Measurements from ENCODE around the gene SLX4IP. TPM values are rescaled to one million over a fixed set of nuclear protein-coding genes. Genes with fewer than 3 reads are reported as not detected.
"Not testable (repeated sequence)": the region's sequence is repeated elsewhere in the genome, so short reads cannot be mapped to it uniquely, and the experiment has no call there.

SLX4IP gene
- total RNA-seq, 1 donor from 2014 or later = 2.8 TPM

DNA sequence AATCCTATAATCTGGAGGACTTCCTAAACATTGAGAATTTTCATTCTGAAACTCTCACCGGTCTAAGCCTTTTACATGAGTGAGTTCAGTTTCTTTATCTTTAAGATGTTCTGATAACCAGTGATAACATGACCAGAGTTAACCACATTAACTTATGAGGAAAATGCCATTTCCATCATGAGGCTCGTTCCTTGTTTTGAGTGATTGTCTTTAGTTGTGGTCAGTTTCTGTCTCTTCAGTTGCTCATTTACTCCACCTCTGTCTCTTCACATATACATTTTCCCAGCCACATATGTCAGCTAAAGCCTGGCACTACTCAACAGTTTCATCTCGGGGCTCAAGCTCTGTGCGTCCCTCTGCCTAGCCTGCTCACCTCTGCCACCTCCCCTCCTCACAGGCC lies 168.3 kb downstream of the SLX4IP start:
- no peak for DNase-seq (ENCODE audit: low read depth, low spot score)

DNA sequence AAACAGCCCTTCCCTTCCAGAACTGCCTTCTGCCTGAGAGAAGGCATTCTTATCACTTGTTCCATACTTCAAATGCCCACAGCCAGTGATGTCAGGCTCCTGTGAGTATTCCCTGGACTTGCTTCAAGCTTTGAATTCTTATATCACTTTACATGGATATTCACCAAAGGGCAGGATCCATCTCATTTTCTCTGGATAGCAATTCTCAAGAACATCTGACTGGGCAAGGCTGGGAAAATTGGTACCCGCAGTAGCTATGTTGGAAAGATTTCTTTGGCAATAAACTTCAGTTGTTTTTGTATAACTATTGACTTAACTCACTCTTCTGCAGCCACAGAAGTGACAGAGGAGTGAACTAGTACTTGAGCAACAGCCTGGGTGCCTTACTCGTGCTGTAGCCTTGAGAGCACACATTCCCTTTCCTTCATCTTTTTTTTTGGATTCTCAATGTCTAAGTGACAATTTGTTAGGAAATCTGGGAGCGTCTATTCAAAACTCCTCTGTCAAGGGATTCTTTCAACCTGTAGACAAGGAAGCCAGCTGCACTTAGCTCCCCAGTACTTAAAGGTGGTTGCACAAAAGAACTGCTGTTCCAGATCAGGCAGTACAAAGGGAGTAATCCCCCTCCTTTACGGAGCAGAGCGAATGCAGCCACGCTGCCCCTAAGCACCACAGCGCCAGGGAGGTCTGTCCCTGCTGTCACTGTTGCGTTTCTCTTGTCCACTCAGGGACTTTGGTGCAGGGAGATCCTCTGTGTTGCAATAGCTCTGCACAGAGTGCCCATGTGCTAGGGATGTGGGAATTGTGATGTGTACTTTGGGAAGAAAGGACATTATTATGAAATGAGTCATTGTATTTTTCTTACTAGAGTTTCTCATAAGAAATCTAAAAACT lies 169.1 kb downstream of the SLX4IP start:
- DNase-seq (ENCODE audit: low read depth, low spot score) = peak; percentile 51

DNA sequence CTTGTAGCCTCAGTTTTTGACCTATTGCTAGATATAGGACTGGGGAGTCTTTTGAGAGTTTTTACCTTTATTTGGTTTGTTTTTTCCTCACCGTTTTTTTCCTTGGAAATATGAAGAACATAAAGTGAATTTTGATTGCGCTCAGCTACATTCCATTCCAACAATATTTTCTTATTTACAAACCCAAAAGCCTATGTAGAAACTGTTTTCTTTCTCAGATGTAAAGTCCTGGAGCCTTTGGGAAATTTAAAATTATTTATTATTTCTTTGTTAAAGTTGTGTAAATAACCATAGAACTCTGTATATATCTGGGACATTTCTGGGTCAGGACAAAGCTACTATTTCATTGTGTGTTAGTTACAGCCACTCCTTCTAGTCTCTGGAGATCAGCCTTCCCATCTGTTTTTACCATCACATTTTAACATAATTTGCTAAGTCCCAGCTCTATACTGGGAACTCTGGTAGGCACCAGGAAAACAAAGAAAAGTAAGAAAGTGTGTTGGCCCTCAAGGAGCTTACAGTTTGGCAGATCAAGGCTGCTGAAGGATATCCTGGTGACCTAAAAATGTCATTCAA lies 169.8 kb downstream of the SLX4IP start:
- DNase-seq (ENCODE audit: low read depth, low spot score) = no peak

DNA sequence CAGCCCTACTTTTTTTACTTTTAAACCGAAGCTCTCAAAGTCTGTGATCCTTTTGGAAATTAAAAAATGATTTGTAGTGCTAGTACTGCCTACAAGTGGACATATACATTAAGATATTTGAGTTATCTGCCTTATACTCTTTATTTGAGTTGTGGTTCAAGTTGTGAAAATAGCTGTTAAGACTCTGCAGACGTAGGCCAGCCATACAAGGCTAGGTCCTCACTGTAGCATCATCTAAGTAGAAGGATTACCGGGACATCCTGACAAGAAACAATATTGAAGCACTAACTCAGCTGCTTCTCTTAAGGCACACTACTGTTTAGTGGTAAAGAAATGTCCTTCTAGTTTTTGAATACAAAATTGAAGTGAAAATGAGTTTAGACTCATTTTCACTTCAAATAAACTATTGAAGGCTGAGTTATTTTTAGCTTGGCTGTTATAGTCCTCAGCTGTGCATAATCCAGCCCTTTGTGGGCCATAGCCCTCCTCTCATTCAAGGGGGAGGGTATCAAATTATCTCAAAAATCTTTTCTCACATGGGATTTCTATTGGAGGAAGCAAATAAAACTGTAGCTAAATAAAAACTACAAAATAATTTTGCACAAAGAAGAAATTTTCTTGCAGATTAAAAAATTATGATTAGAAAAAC lies 170.6 kb downstream of the SLX4IP start:
- DNase-seq (ENCODE audit: low read depth, low spot score) = no peak

DNA sequence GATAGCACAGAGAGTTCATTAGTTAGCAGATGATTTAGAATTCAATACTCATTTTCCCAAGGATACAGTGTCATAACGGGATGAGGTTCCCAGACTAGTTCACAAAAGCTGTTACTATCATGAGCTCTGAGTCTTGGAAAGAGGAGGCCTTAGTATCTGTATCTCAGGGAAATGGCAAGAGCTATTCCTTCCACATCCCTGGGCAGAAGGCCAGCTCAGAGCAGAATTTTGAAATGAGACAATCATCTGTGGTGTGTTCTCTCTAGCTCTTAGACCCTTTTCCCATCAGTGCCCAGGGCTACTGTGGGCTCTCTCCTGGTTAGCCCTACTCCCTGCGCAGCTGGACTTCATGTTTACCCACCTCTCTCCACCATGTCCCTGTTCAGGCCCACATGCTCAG lies 174.2 kb downstream of the SLX4IP start:
- no peak for DNase-seq (ENCODE audit: low read depth, low spot score)

DNA sequence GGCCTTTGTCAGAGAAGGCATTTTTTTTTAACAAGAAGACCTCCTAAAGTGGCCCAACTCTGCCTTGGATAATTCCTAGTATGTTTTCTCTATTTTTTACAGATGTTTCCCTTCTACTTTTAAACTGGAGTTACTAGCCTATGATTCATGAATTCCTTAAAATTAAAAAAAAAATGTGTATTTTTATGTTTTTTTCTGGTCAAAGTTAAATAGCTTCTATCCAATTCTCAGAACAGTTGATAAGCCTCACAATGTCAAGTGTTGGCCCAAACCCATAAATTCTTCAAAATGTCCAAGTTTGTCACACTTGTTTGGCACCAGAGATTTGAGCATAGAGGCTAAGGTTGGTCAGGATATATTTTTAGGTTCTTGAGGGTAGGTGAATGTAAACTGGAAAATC lies 174.7 kb downstream of the SLX4IP start:
- DNase-seq (ENCODE audit: low read depth, low spot score) = no peak

DNA sequence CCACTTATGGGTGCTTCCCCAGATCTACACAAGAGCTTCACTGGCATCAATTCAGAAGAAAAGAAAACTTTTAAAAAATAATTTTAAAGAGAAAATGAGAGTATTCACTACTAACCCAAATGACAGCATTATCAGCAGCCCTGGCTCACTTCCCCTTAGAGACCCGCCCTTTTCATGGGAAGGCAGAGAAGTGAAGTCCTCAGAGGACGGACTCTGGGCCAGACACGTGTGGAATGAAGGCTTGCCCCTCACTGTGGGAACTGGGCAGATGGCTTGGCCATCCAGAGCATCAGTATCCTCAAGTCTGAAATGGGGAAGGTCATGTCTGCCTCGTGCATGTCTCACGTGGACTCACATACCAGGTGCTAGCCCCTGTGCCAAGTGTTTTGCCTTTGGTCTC lies 175.1 kb downstream of the SLX4IP start:
- DNase-seq (ENCODE audit: low read depth, low spot score) = no peak

DNA sequence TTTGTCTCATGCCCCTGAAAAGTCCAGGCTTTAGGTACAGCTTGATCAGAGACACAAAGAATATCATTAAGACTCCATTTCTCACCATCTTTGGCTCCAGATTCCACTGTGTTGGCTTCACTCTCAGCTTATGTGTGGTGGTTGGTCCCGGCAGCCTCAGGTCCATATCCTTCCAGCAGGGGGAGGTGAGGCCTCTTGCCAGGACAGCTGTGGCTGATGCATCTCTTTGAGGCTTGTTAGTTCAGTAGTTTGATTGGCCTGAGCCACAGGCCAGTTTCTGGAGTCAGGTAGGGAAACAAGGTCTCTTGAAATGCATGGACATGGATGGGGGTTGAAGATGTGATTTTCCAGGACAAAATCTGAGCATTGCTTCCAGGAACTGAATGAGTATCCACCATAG lies 176.3 kb downstream of the SLX4IP start:
- DNase-seq (ENCODE audit: low read depth, low spot score) = no peak

DNA sequence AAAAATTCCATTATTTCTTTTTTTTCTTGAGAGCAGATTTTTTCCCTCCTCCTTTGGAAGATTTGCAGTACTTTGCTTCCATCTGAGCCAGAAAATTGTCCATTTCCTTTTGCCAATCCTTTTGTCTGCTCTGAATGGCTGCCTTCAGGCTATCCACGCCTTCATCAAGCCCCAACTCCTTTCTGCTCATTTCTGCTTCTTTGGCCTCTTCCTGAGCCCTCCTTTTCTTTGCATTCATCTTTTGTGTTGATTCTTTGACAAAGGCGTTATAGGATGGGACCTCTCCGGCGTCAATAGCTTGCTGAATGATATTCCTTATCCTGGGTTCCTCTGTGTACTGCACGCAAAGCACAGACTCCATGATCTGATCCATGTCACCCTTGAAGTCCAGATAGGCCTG lies 178.3 kb downstream of the SLX4IP start:
- DNase-seq (ENCODE audit: low read depth, low spot score) = not testable (repeated sequence)

DNA sequence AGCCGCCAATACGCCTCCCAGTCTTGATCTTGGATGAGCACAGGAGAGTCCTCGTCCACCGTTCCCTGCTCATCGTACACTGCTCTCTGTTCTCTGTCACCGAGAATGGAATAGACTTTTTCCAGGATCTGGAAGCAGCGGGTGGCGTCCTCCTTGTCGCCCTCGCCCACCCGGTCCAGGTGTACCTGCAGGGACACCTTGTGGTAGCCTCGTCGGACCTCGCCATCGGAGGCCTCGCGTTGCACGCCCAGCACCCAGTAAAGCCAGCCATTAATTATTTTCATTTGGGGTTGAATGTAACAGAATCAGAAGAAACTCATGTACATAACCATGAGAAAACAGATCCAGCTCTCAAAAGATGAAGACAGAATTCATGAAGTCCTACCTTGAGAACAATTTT lies 178.8 kb downstream of the SLX4IP start:
- DNase-seq (ENCODE audit: low read depth, low spot score) = no peak

DNA sequence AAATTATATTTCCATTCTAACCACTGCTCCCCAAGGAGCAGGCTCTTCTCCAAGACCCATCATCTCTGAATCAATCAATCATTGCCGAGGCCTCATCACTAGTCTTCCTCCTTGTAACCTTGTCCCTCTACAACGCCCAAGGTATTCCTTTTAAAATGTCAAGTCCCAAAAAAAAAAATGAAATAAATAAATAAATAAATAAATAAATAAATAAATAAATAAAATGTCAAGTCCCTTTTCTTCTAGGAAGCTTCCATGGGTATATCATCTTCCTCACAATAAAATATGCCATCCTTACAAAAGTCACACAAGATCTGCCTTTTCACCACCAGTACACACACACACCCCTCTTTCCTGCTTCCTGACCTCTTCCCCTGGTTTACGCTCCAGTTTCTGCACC lies 181.1 kb downstream of the SLX4IP start:
- DNase-seq (ENCODE audit: low read depth, low spot score) = no peak

DNA sequence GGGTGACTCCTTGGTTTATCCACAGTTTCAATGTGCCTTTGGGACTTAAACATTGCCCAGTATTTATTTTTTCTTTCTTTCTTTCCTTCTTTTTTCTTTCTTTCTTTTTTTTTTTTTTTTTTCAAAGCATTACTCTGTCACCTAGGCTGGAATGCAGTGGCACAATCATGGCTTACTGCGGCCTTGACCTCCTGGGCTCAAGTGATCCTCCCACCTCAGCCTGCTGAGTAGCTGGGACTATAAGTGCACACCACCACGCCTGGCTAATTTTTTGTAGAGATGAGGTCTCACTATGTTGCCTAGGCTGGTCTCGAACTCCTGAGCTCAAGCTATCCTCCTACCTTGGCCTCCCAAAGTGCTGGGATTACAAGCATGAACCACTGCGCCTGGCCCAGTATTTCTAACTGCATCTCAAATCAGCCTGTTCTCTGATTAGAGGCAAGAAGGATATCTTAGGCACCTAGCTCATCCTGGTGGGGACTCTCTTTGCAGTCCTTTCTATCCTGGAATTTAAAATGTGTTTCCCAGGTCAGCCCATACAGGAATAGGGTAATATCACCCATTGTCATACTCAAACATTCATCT lies 182.5 kb downstream of the SLX4IP start:
- DNase-seq (ENCODE audit: low read depth, low spot score) = not testable (repeated sequence)

DNA sequence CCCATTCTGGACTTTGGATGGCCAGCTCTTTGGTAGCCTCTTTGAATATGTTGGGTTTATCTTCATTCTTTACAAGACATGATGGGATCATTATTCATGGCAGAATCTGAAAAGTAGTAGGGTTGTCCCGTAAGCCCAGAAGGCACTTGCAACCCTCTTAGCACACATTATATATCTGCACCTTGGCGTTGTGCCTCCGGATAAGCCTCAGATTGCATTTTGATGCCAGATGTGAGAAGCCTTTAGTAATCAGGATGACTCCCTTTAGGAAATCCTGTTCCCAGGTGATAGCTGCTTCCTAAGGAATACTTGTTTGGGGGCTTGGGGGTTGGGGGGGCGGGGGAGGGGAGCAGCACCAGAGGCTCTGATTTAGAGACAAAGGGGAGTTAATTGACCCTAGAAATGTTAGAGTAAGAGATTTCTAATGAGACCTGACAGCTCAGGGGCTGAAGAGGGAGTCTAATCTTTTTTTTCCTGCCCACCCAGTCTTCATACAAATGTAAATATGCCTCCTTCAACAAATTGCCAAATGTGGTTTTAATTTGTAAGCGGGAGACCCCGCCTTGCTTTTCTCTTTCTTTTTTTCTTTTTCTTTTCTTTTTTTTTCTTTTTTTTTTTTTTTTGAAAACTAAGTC lies 183.6 kb downstream of the SLX4IP start:
- no peak for DNase-seq (ENCODE audit: low read depth, low spot score)

DNA sequence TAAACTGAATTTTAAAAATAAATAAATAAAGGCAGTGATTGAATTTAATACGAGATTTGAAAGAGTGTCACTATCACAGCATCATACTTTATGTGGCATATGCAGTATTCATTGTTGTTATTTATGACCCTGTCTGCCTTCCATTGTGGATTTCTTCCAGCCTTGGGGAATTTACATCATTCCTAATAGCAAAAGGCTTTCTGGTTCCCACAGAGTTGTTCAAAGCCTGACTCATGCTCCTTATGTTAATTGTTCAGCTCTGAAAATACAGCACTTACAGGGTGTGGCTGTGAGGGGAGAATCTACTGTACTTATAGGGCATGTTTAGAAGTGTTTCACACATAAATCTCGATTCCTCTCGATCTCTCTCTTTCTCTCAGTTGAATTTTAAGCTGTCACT lies 184.3 kb downstream of the SLX4IP start:
- no peak for DNase-seq (ENCODE audit: low read depth, low spot score)

DNA sequence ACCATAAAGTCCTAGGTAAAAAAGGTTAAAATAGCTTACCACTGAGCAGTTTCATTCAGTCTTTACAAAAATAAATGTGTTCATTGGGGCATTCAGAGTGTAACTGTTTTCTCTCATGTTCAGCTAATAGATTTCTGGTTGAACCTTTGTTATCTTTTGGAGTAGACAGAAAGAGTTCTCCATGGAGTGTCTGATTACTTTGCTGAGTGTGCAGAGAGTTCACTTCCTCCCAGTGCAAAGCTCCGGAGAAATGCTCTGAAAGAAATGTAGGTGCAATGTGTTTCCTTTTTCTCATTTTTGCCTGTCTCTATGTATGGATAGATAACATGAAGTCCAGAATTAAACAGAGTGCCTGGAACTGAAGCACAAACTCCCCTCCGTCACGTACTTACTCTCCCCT lies 186.0 kb downstream of the SLX4IP start:
- DNase-seq (ENCODE audit: low read depth, low spot score) = no peak

DNA sequence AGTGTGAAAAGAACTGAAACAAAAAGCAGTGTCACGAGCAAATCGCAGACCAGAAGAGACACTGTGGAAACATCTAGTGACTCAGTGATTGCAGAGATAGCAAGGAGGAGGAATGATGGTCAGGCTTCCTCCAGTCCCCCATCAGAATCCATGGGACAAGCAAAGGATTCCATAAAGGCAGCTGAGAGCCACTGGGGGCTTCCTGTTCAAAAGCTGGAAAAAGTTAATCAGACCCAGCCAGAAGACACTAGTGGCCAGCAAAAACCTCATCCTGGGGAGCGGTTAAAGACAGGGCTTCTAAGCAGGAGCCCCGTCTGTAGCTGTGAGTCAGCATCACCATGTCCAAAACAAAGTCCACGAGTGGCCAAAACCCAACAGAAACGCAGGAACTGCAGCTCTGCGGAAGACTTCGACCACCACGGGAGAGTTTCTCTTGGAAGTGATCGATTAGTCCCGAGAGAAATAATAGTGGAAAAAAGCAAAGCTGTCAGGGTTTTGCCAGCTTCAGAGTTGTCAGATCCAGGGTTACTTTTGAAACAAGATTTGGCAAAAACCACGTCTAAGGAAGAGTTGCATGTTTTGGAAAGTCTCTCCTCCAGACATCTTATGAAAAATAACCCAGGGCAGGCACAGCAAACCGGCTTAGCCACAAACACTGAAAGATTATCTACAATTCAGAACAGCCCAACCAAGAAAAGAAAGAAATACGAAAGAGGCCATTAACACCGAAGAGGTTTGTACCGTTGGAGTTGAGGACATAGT lies 187.7 kb downstream of the SLX4IP start:
- no peak for DNase-seq (ENCODE audit: low read depth, low spot score)

DNA sequence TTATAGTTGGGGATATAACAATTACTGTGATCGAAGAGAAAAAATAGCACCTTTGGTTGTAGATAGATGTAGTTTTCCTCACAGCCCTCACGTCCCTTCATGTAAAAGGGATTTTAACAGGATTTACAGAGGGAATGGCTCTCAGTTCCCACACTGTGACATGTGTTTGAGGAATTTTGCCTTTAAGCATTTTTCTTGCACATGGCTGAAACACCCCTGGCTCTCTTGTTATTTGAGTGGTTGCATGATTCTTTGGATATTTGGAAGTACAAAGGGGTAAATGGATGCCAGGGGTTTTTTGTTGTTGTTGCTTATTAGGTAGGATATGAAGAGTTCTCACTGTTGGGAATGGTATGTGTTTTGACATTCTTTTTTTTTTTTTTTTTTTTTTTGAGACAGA lies 190.5 kb downstream of the SLX4IP start:
- DNase-seq (ENCODE audit: low read depth, low spot score) = no peak

DNA sequence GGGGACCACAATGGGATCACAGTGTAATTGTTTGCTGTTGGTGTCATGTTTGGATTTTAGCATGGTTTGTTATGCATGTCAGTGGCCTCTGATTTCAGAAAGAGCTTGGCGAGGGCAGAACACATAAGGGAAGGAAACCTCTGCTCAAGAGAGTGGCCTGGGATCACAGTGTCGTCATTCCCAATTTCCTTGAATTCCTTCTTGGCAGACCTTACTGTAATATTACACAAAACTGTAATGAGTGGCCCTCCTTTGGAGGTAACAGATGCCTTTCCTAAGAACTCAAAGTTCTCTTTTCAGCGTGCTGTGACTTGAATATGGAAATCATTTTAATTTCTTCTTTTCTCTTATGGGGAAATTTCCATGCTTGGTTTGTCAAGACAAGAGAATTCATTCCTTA lies 191.8 kb downstream of the SLX4IP start:
- DNase-seq (ENCODE audit: low read depth, low spot score) = peak; percentile 63

DNA sequence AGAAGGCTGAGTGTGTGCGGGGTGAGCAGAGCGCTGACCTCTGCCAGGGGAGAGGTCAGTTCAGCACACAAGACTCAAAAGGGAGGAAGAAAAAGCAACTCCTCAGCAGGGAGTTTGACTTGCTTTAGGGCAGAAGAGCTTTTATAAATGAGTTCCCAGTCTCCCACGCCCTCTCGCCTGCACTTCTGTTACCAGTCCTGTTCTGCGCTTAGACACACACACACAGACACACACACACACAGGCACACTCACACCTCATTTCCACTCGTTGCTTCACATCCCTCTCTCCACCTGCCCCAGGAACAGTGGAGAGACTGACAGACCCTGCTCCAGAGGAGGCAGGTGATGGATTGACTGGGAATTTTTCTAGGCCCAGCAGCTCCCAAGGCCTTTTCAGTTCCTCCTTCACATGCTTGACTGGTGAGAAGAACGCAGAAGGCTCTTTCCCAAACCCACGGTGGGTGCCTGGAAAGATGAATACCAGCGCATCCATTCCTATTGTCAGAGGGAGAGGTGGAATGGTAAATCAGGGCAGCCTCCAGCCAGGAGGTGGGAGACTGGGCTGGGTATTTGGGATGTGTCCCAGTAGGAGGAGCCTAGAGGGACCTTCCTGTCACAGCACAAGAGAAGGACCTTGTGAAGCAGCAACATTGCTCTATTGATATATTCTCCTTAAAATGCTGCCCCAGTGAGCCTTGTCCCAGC lies 195.0 kb downstream of the SLX4IP start:
- DNase-seq (ENCODE audit: low read depth, low spot score) = no peak

DNA sequence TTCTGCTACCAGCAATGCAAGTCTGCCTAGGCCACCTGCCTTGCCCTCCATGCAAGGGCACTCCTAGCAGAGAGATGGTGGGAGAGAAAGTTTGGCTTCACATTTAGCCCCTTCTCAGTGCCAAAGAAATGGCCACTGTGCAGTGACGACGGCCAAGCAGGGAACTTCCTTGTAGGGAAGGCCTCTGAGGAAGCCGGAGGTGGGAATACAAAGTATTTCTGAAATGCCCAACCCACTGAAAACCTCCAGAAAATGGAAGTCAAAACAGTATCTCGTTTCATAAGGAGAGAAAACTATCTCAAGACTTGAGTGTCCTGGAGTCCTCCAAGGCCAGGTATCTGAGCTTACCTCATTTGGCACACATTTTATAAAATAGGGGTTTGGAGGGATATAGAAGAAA lies 196.0 kb downstream of the SLX4IP start:
- DNase-seq (ENCODE audit: low read depth, low spot score) = no peak

All from pulmonary artery endothelial cell (primary cell).